ENCODE results near the gene BOLA3.

BOLA3 gene

DNA sequence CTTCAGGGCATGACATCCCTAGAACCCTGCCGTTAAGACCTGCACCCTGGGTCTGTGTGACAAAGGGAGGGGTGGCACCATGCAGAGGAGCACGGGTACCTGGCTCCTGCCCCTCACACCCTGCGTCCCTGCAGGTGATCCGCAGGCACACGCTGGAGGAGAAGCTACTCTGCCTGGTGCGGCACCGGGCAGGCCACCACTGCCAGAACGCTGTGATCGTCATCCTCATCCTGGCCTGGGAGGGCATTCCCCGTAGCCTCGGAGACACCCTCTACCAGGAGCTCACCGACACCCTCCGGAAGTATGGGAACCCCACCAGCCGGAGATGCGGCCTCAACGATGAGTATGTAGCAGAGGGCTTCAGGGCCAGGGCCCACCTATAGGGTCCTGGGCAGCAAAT lies 60.0 kb downstream of the BOLA3 start:
- no peaks in the 10 kb centered on the region for H3K9me3 Mint-ChIP-seq
- ATAC-seq (no peak), DNase-seq (no peak)
- H3K4me3 Mint-ChIP-seq: no peak overlapping the region
- H3K4me1 Mint-ChIP-seq: no peaks in the 10 kb centered on the region
- H3K36me3 Mint-ChIP-seq (ENCODE audit: low read depth): peaks cover 21% of the 10 kb centered on the region
- H3K27ac Mint-ChIP-seq: no peak overlapping the region
- no peaks in the 10 kb centered on the region for H3K27me3 Mint-ChIP-seq

DNA sequence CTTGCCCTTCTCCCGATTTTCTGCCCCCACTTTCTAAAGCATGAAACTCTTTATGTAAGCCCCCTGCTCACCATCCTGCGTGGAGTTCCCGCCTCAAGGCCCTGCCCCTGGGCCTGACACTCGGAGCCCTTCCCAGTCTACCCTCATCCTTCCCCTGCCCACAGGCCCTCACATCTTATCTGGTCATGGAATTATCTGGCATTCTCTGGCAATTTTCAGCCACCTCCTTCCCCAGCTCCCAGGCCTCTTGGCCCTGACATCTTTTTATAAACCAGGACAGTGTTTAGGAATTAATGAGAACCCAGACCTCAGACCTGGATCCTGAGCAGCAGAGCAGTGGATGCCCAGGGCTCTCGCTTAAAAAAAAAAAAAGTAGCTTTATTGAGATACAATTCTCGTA lies 61.7 kb downstream of the BOLA3 start:
- Mint-ChIP-seq H3K36me3 (ENCODE audit: low read depth) (peaks cover 18% of the 10 kb centered on the region), H3K27me3 (no peaks in the 10 kb centered on the region), H3K27ac (no peak overlapping the region), H3K4me1 (no peaks in the 10 kb centered on the region), H3K9me3 (no peaks in the 10 kb centered on the region), H3K4me3 (no peak overlapping the region)
- ATAC-seq: no peak
- no peak for DNase-seq
